Germinal center (tissue), 1 donor: ENCODE measurements around the gene FBXO17.
"Not testable (repeated sequence)": the region's sequence is repeated elsewhere in the genome, so short reads cannot be mapped to it uniquely, and the experiment has no call there.

Experiments
- DNase-seq: peaks from one replicate; pipeline ENCODE4 v3.0.0; 2012; ENCODE audit warnings: mixed read lengths, low spot score

FBXO17 gene

GRCh38 chr19:38944981-38945506, 30.5 kb downstream of the FBXO17 start:
- DNase-seq, result no peak

DNA sequence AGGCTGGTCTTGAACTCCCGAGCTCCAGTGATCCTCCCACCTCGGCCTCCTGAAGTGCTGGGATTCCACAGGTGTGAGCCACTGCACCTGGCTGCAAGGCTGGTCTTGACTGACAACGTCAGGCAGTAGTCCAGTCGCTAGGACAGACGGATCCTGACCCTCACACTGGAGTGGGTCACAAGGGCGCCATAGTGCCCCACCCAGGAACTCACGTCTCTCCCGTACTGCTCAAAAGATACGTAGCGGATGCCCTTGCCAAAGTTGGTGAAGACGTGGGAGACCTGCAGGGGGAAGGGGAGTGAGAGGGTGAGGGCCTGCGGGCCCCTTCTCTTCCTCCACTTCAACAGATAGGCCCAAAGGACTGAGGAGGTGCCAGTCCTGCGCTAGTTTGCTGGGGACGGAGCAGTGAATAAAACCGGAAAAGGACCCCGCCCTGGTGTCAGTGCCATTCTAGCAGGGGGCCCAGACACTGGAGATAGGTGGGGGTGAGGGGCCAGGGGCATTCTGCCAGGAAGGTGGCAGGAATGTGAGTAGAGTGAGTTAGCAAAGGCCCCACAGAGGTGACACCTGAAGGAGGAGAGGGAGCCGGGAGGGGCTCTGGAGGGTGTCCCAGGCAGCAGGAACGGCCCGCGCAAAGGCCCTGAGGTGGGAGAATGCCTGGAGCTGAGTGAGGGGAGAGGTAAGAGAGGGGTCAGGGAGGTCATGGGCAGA, 32.9 kb downstream of the FBXO17 start:
- DNase-seq, result no peak

DNA sequence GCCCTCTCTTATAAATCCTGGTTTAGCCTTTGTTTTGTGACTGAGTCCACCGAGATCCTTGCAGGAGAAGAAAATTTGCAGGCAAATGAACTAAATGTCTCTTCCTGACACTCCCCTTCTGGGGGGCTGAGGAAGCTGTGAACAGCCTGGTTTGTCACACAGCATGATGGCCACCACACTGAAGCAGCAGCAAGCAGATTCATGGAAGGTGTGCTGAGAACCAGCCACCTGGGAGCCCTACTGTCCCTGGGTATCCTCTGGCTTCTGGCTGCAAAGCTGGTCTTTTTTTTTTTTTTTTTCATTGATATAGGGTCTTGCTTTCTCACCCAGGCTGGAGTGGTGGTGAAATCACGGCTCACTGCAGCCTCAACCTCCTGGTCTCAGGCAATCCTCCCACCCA, 33.6 kb downstream of the FBXO17 start:
- no peak for DNase-seq

GRCh38 chr19:38941466-38941865, 34.1 kb downstream of the FBXO17 start:
- DNase-seq, result not testable (repeated sequence)

GRCh38 chr19:38939957-38940356, 35.6 kb downstream of the FBXO17 start:
- no peak for DNase-seq

- DNase-seq, result no peak
Observed at GRCh38 chr19:38933544-38933943, 42.0 kb downstream of the FBXO17 start.

DNA sequence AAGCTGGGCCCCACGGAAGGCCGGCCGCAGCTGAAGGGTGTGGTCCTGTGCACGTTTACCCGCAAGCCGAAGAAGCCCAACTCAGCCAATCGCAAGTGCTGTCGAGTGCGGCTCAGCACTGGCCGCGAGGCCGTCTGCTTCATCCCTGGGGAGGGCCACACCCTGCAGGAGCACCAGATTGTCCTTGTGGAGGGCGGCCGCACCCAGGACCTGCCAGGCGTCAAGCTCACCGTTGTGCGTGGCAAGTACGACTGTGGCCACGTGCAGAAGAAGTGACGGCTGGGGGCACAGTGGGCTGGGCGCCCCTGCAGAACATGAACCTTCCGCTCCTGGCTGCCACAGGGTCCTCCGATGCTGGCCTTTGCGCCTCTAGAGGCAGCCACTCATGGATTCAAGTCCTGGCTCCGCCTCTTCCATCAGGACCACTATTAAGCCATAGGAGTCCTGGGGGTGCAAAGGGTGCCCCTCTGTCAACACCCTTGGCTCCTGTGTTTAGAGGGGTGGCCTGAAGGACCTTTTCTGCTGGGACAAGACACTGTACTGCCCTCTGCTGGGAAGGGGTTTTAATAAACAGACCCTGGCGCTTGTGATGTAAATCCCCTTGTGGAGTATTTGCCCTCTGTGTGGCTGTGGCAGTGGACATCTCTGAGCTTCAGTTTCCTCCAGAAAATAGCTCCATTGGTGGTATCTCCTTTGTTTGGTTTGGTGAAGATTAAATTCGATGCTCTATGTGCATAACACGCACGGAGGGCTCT, 42.9 kb downstream of the FBXO17 start:
- peak; percentile 54 for DNase-seq

GRCh38 chr19:38931521-38931793, 44.1 kb downstream of the FBXO17 start:
- DNase-seq, result no peak

DNA sequence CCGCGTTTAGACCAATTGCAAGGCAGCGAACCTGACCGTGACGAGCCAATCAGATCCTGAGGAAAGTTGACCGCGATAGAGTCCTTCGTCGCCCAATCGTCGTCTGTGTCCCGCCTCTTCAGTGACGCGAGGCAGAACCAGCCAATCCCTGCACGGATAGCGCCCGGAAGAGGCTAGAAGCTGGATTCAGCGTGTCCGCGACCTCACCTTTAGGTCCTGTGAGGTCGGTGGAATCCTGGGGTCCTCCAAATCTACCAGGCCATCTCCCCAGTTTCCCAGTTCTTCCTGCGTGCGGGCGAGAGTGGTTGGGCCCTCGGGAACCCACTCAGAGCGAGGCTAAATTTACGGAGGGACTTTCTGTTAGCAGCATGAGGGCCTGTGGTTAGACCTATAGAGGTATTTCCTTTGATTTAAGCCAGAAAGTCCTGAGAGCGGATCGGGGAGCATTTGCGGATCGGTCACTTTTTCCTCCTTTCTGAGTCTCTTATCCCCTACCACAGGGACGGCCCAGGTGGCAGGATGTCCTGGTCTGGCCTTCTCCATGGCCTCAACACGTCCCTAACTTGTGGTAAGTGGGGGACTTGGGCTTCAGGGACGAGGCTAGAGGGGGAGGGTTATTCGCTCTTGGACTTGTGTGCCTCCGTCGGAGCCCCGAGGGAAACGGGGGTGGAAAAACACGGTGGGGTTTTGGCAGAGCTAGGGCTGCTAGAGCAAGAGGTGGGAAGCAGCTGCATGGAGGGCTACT, 44.6 kb downstream of the FBXO17 start, which contains the start of gene MRPS12:
MRPS12 (plus strand) TSS at position 169 of the 745 bp plus-strand sequence; CDS start at position 520, 351 bp downstream.
- peak; percentile 99 for DNase-seq

GRCh38 chr19:38929929-38930775, 45.4 kb downstream of the FBXO17 start, which contains the start of gene SARS2:
Gene SARS2, minus strand, starts transcription at chr19:38930763. Its CDS starts 27 bp downstream, at chr19:38930736.
- DNase-seq, result peak; percentile 98

GRCh38 chr19:38928391-38929001, 47.0 kb downstream of the FBXO17 start:
- no peak for DNase-seq

GRCh38 chr19:38924388-38924787, 51.2 kb downstream of the FBXO17 start:
- no peak for DNase-seq

- no peak for DNase-seq
Observed at GRCh38 chr19:38922482-38922881, 53.1 kb downstream of the FBXO17 start.

- DNase-seq, result no peak
Observed at GRCh38 chr19:38921420-38922274, 53.9 kb downstream of the FBXO17 start.

GRCh38 chr19:38920602-38921419, 54.7 kb downstream of the FBXO17 start:
- no peak for DNase-seq

DNA sequence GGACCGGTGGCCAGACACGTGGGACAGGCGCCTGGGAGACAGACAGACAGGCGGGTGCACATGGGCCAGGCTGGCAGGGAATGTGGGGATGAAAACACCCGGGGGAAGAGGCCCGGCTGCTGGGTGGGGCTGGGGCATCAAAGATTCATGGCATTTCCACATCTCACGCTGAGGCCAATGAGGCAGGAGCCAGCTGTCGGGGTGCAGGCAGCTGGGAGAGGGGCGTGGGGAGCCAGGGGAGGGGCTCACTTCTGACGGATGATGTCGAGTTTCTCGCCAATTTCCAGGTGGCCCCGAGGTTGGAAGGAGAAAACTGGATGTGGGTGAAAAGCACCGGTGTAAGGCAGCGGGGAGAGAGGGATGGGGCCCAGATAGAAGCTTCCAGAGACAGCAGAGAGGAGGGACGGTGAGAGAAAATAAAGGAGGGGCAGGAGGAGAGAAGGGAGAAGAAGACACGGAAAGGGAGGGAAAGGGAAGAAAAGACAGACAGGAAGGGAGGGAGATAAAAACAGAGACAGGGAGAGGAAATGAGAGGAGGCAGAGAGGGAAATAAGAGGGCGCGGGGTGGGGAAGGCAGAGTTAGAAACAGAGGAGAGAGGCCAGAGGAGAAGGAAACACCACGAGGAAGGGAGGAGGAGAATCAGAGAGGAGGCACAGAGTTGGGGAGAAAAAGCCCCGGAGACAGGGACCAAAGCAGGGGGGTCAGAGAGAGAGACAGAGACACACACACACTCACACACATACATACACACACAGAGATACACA, 55.5 kb downstream of the FBXO17 start:
- no peak for DNase-seq

DNA sequence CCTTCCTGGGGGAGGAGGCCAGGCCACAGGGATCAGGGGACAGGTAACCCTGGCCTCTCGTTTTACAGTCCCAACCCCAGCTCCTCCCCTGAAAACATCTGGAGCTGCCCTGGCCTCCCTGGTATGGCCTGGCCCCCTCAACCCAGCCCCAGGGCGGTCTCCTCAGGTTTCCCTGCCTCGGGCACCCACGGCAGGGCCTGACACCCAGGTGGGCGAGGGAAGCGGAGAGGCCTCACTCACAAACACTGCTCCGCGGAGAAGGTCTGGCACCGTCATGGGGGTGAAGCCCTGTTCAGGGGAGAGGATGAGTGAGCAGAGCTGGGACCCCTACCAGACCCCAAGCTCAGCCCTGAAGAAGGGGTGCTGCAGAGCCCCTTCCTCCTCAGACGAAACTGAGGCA, 57.0 kb downstream of the FBXO17 start:
- no peak for DNase-seq

- no peak for DNase-seq
Observed at GRCh38 chr19:38917921-38918491, 57.5 kb downstream of the FBXO17 start.
